HEK293T (cell line): ENCODE measurements around the gene RAB1A.

Source experiments
- BHLHE40 ChIP-seq: fragments of 450-650 bp; IDR thresholded peaks from 2 replicates; pipeline ENCODE4 v1.6.1; 2016; ENCODE audit warnings: mild to moderate bottlenecking, moderate library complexity, borderline replicate concordance
- FOXA1 ChIP-seq: fragments of 450-650 bp; IDR thresholded peaks from 2 replicates; pipeline ENCODE4 v1.6.1; 2016; ENCODE audit warnings: mild to moderate bottlenecking
- FOXK2 ChIP-seq: fragments of 450-650 bp; IDR thresholded peaks from 2 replicates; pipeline ENCODE4 v1.6.1; 2016; ENCODE audit warnings: mild to moderate bottlenecking
- HDGF ChIP-seq: fragments of 450-650 bp; IDR thresholded peaks from 2 replicates; pipeline ENCODE4 v1.6.1; 2017; ENCODE audit warnings: antibody characterized with exemption, borderline replicate concordance
- L3MBTL2 ChIP-seq: fragments of 450-650 bp; conservative IDR thresholded peaks from 2 replicates; pipeline ENCODE4 v1.6.1; 2016; ENCODE audit warnings: mild to moderate bottlenecking
- LEF1 ChIP-seq: fragments of 450-650 bp; IDR thresholded peaks from 2 replicates; pipeline ENCODE4 v1.6.1; 2017; ENCODE audit warnings: mild to moderate bottlenecking, borderline replicate concordance
- NFRKB ChIP-seq: fragments of 450-650 bp; IDR thresholded peaks from 2 replicates; pipeline ENCODE4 v1.6.1; 2016; ENCODE audit warnings: mild to moderate bottlenecking, moderate library complexity
- SP1 ChIP-seq: fragments of 450-650 bp; IDR thresholded peaks from 2 replicates; pipeline ENCODE4 v1.6.1; 2017
- TARDBP ChIP-seq: fragments of 450-650 bp; IDR thresholded peaks from 2 replicates; pipeline ENCODE4 v1.6.1; 2016
- ZNF384 ChIP-seq: fragments of 450-650 bp; IDR thresholded peaks from 2 replicates; pipeline ENCODE4 v1.6.1; 2016

GRCh38 chr2:65134158-65134557 is 4.3 kb upstream of the RAB1A start:
- no peak for TF ChIP-seq LEF1
- no peak for TF ChIP-seq NFRKB
- no peak for TF ChIP-seq BHLHE40
- no peak for TF ChIP-seq FOXA1
- TF ChIP-seq FOXK2: no peak
- no peak for TF ChIP-seq SP1
- TF ChIP-seq TARDBP: no peak
- no peak for TF ChIP-seq ZNF384
- TF ChIP-seq L3MBTL2: no peak
- no peak for TF ChIP-seq HDGF
